SK-N-MC (cell line): Measurements from ENCODE around the gene PPFIBP2.

Experiments used
- EZH2 ChIP-seq: fragments of 200-600 bp; sonication (generic); IDR thresholded peaks from one replicate; pipeline ENCODE4 v1.6.1; 2017; ENCODE audit warnings: antibody characterized with exemption
- FOXP2 ChIP-seq: optimal IDR thresholded peaks from 2 replicates; pipeline ENCODE3; 2011; ENCODE audit warnings: mild to moderate bottlenecking, moderate library complexity; ENCODE audit not compliant: insufficient read depth; ENCODE audit errors: extremely low read length, control extremely low read depth
- POLR2AphosphoS5 ChIP-seq: IDR thresholded peaks from 2 replicates; pipeline ENCODE4 v1.6.1; 2012; ENCODE audit warnings: mild to moderate bottlenecking, low read depth, low read length, borderline replicate concordance

DNA sequence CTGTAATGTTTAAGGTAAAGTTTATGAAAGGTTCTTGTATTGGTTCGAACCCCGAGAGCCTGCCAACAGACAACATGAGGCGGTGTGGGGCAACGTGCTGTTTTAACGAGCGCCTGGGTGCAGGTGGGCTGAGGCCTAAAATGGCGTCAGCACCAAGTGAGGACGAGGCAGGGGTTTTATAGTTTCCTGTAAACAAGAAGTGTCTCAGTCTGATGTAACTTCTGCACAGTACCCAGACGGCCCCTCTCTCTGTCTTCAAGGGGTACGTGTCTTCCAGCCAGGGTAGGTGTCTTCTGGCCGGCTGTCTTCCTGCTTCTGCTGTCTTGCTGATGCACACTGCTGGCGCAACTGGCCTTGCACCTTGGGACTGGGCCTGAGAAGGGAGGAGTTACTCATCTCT, 2.7 kb downstream of the PPFIBP2 start:
- TF ChIP-seq EZH2 (no peak), POLR2AphosphoS5 (no peak), FOXP2 (no peak)
